G401.6 (cell line): ENCODE measurements around the gene OCSTAMP.

Source experiments
- FAIRE-seq: peaks from 2 replicates; lab custom pipeline; 2012; peaks lifted over from hg19 to GRCh38; lab: Jason Lieb, UNC

OCSTAMP gene

GRCh38 chr20:46509523-46509922, 40.9 kb downstream of the OCSTAMP start:
- FAIRE-seq, result no peak

DNA sequence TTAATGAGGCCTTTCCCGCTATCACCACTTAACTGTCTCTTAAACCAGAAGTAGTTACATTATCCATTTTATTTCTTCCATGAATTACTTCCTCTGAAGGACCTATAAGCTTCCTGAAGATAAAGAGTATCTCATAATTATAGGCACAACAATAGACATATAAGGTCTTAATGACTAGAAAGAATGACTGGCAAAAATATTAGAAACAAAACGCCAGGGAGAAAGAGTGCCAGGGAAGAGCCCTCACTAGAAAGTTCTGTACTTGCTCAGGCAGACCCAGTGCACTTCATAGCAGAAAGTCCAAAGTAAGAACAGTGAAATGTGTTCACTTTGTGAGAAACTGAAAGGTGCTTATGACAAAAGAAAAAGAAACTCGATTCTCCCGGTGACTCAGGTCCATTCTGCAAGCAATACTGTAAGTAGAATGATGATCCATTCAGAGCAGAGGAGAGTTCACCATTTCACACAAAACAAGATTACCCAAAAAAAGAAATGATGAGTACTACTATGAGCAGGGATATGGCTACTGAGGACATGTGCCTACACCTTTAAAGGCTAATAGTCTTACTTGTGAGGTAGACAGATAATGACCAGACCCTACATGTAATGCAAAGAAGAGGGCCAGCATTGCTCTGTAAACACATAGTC, 42.6 kb downstream of the OCSTAMP start:
- FAIRE-seq, result no peak

GRCh38 chr20:46505506-46505905, 44.9 kb downstream of the OCSTAMP start:
- no peak for FAIRE-seq

DNA sequence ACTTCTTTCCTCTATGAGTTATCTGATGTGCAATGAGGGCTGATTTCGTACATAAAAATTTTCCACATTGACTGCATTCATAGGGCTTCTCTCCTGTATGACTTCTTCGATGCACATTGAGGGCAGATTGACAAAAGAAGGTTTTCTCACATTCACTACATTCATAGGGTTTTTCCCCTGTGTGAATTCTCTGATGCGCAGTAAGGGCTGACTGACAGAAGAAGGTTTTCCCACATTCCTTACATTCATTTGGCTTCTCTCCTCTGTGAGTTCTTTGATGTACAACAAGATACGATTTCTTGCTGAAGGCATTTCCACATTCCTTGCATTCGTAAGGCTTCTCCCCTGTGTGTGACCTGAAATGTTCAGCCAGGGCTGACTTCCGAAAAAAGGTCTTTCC, 48.5 kb downstream of the OCSTAMP start:
- FAIRE-seq, result no peak

DNA sequence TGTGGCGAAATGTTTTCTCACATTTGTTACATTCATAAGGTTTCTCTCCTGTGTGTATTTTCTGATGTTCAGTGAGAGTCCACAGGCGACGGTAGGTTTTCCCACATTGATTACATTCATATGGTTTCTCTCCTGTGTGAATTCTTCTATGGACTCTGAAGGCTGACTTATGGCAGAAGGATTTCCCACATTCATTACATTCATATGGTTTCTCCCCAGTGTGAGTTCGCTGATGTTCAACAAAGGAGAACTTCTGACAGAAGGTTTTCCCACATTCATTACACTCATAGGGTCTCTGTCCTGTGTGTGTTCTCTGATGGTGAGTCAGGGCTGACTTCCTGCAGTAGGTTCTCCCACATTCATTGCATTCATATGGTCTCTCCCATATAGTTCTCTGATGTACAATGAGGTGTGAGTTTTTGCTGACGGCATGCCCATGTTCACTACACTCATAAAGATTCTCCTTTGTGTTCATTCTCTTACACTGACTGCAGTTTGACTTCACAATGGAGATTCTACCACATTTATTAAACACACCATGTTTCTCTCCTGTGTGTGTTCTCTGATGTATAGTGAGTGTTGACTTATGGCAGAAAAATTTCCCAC, 49.0 kb downstream of the OCSTAMP start:
- FAIRE-seq, result no peak

- FAIRE-seq, result no peak
Observed at GRCh38 chr20:46494077-46494476, 56.4 kb downstream of the OCSTAMP start.

GRCh38 chr20:46491354-46491753, 59.1 kb downstream of the OCSTAMP start:
- no peak for FAIRE-seq
